Uterine smooth muscle cell (primary cell): ENCODE results near the gene AMN1. TPM values are rescaled to one million over a fixed set of nuclear protein-coding genes. Genes with fewer than 3 reads are reported as not detected.

Source experiments
- total RNA-seq: library from RNA; depleted of rRNA; stranded (reverse); fragments of >200 nt; gene quantifications from 2 replicates; pipeline ENCODE4 v1.2.3, GENCODE V29; 2014

AMN1 gene
- total RNA-seq, result 11.2 and 11.3 TPM in 2 replicates

GRCh38 chr12:31728917-31729640, at the start of gene AMN1:
Gene AMN1, minus strand, starts transcription at chr12:31729021. Its CDS starts 13 bp downstream, at chr12:31729008.

GRCh38 chr12:31659087-31659942, 69.5 kb downstream of the AMN1 start, which contains the start of gene ETFBKMT:
Gene ETFBKMT, plus strand, starts transcription at chr12:31659688. Its CDS starts 2,266 bp downstream, at chr12:31661954.

Other genes starting within 250 kb of the AMN1 start
- 7.9 and 8.5 TPM in 2 replicates for gene DENND5B, start 137.9 kb downstream of the AMN1 start, total RNA-seq
- 3.3 and 5.9 TPM in 2 replicates for gene ETFBKMT, start 69.3 kb downstream of the AMN1 start, total RNA-seq
- 17.5 and 19.8 TPM in 2 replicates for gene RESF1, start 230.4 kb upstream of the AMN1 start, total RNA-seq